Activated naive CD8-positive, alpha-beta T cell treated with anti-CD3 and anti-CD28 coated beads, Interleukin-2, amount 50 U/mL, for 24 hours (primary cell): ENCODE measurements around the gene HDGFL3.
A peak's percentile ranks its signal among the peaks of the same experiment; 100 is the strongest.

ENCODE experiments used
- ATAC-seq: fragments of 150-1000 bp; cut with Tn5 transposase; one replicate; pipeline ENCODE4 v1.10.0; 2021
- DNase-seq: peaks from one replicate; pipeline ENCODE4 v3.0.0; 2021
- H3K27ac Mint-ChIP-seq: one replicate; pipeline ENCODE4 v1.8.0; 2021; ENCODE audit warnings: mild to moderate bottlenecking, mixed read lengths
- H3K27me3 Mint-ChIP-seq: one replicate; pipeline ENCODE4 v1.8.0; 2021; ENCODE audit warnings: mixed read lengths
- H3K36me3 Mint-ChIP-seq: one replicate; pipeline ENCODE4 v1.8.0; 2021; ENCODE audit warnings: low read depth, mixed read lengths
- H3K4me1 Mint-ChIP-seq: one replicate; pipeline ENCODE4 v1.8.0; 2021; ENCODE audit warnings: mixed read lengths
- H3K4me3 Mint-ChIP-seq: one replicate; pipeline ENCODE4 v1.8.0; 2021; ENCODE audit warnings: mild to moderate bottlenecking, moderate library complexity, mixed read lengths
- H3K9me3 Mint-ChIP-seq: one replicate; pipeline ENCODE4 v1.8.0; 2021; ENCODE audit warnings: mixed read lengths

The HDGFL3 gene

DNA sequence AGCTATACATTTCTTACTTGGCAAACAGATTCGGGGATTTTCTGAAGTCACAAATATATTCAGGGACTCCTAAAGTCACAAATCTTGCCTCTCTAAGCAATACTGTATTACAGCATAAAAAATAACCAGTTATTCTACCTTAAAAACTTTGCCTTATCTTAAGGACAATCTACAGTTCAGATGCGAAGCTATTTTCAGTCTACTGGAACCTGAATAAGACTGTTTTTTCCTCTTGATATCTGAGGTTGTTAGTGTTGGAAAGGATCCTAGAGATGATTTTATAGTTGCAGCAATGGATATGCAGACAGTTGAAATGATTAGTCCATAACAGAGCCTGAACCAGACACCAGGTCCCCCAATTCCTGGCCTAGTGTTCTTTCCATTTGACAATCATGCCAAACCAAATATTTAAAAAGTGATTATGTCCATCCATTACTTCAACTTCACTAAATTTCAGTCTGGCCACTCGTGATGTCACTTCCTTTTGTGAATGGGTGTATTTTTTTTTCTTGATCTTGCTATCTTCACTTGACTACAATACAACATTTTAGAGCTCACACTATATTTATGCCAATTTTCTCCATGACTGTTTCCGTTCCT lies 1.8 kb downstream of the HDGFL3 start:
- peak overlapping the region; percentile 85 for H3K4me3 Mint-ChIP-seq
- DNase-seq (no peak), ATAC-seq (no peak)
- H3K4me1 Mint-ChIP-seq, result peaks cover 10% of the 10 kb centered on the region
- no peaks in the 10 kb centered on the region for H3K9me3 Mint-ChIP-seq
- H3K27me3 Mint-ChIP-seq, result peaks cover 25% of the 10 kb centered on the region
- no peak overlapping the region for H3K27ac Mint-ChIP-seq
- H3K36me3 Mint-ChIP-seq, result peaks cover 5% of the 10 kb centered on the region

DNA sequence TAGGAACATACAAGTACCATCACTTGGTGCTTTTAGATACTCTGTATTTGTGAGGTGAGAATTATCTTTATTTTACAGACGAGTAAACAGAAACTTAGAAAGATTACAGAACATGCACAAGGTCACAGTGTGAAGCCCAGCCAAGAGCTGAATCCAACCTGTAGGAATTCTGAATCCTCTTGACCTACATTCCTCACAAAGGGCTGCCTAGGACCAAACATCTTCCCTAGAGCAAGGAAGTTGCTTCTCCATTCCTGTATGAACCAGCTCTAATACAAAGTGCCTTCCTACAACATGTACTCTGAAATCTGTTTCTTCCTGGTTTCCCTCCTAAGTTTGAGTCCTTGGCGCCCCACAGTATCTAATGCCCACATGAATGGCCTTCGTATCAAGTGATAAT lies 2.9 kb downstream of the HDGFL3 start:
- Mint-ChIP-seq H3K4me1 (peaks cover 20% of the 10 kb centered on the region), H3K4me3 (no peak overlapping the region)
- ATAC-seq, result no peak

DNA sequence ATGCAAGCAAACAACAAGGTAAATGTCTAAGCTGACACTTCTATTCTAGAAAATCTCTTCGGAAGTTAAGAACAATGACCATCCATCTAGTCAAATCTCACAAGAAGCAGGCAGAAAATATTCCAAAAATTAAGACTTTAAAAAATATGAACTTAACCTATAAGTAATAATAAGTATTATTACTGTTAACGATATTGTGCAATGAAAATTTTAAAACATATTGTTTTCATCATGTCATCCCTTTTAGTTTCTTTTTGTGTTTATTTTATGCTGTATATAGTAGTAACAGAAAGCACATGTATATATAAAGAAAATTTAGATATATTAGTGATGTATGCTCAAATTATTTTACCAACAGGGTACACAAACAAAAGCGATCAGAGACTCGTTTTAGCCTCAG lies 4.1 kb downstream of the HDGFL3 start:
- peaks cover 32% of the 10 kb centered on the region for H3K4me1 Mint-ChIP-seq
- H3K27ac Mint-ChIP-seq, result no peak overlapping the region
- no peak overlapping the region for H3K4me3 Mint-ChIP-seq
- ATAC-seq (no peak), DNase-seq (no peak)
- H3K27me3 Mint-ChIP-seq, result peaks cover 25% of the 10 kb centered on the region
- peaks cover 5% of the 10 kb centered on the region for H3K36me3 Mint-ChIP-seq
- H3K9me3 Mint-ChIP-seq, result no peaks in the 10 kb centered on the region

More for the DNA sequence above, 2.9 kb downstream of the HDGFL3 start:
- H3K27ac Mint-ChIP-seq, result no peak overlapping the region
- H3K27me3 Mint-ChIP-seq, result peaks cover 25% of the 10 kb centered on the region
- DNase-seq, result no peak
- peaks cover 5% of the 10 kb centered on the region for H3K36me3 Mint-ChIP-seq
- H3K9me3 Mint-ChIP-seq, result no peaks in the 10 kb centered on the region

DNA sequence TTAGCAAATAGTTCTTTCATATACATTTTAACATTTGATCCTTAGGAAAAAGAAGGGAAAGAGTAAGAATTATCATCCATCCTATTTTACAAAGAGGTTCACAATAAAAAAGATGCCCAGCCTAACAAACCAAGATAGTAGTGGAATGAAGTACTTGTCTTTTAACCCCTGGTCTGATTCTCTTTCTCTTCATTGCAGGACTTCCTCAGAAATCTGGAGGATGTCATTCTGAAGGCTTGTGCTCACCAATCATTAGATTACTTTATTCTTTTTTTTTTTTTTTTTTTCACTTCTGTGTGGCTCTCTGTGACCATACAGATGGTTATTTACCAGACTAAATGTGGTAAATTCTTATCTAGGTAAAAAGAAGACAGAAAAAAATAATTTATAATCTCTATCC lies 7.0 kb downstream of the HDGFL3 start:
- DNase-seq (no peak), ATAC-seq (no peak)
- Mint-ChIP-seq H3K36me3 (no peaks in the 10 kb centered on the region), H3K27ac (peak overlapping the region; percentile 76), H3K27me3 (peaks cover 27% of the 10 kb centered on the region), H3K4me1 (peaks cover 26% of the 10 kb centered on the region), H3K4me3 (no peak overlapping the region), H3K9me3 (no peaks in the 10 kb centered on the region)

DNA sequence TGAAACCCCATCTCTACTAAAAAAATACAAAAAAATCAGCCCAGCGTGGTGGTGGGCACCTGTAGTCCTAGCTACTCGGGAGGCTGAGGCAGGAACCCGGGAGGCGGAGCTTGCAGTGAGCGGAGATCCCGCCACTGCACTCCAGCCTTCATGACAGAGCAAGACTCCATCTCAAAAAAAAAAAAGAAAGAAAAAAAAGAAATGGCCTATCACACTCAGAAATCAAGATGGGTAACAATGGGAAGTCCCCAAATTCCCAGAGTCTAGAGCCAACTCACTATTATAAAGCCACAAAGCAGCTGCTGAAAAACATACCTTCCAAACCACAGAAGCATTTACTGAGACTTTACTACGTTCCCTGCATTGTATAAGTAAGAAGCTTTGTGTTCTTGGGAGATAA lies 7.5 kb downstream of the HDGFL3 start:
- Mint-ChIP-seq H3K9me3 (no peaks in the 10 kb centered on the region), H3K4me3 (peak overlapping the region; percentile 13), H3K36me3 (no peaks in the 10 kb centered on the region), H3K4me1 (peaks cover 26% of the 10 kb centered on the region), H3K27ac (peak overlapping the region; percentile 76), H3K27me3 (peaks cover 27% of the 10 kb centered on the region)
- DNase-seq (peak; percentile 10), ATAC-seq (peak; percentile 60)

DNA sequence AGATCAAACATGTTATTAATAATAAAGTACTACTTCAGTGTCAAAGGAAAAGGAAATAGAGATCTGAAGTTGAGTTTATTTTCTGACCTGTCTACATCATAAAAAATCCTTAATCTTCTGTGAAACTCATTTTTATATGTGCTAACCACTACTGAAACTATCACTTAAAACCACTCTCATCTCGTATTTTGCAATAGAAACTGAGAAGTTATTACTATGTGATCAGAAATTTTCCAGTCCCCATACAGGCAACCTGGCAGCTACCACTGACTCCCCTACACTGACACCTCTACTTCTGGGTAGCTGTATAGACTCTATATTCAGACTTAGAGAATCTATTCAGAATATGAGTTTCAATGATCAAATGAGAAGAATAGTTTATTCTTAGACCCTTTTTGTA lies 8.3 kb downstream of the HDGFL3 start:
- peak; percentile 96 for ATAC-seq
- Mint-ChIP-seq H3K4me1 (peaks cover 26% of the 10 kb centered on the region), H3K27me3 (peaks cover 22% of the 10 kb centered on the region), H3K36me3 (no peaks in the 10 kb centered on the region), H3K9me3 (no peaks in the 10 kb centered on the region), H3K27ac (peak overlapping the region; percentile 76), H3K4me3 (no peak overlapping the region)
- DNase-seq, result no peak

DNA sequence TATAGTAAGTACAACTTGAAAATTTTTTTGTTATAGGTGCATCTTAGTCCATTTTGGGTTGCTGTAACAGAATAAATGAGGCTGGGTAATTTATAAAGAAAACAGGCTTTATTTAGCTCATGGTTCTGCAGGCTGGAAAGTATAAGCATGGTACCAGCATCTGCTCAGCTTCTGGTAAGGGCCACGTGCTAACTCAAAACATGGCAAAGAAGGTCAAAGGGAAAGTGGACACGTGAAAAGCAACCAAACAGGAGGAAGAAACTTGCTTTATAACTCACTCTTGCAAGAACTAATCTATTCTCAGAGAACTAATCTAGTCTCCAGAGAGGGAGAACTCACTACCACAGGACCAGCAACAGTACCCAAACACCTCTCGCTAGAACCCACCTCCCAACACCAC lies 9.1 kb downstream of the HDGFL3 start:
- peaks cover 24% of the 10 kb centered on the region for H3K27me3 Mint-ChIP-seq
- H3K36me3 Mint-ChIP-seq, result no peaks in the 10 kb centered on the region
- H3K4me3 Mint-ChIP-seq, result no peak overlapping the region
- no peak overlapping the region for H3K27ac Mint-ChIP-seq
- DNase-seq, result no peak
- peaks cover 26% of the 10 kb centered on the region for H3K4me1 Mint-ChIP-seq
- ATAC-seq, result no peak
- no peaks in the 10 kb centered on the region for H3K9me3 Mint-ChIP-seq

DNA sequence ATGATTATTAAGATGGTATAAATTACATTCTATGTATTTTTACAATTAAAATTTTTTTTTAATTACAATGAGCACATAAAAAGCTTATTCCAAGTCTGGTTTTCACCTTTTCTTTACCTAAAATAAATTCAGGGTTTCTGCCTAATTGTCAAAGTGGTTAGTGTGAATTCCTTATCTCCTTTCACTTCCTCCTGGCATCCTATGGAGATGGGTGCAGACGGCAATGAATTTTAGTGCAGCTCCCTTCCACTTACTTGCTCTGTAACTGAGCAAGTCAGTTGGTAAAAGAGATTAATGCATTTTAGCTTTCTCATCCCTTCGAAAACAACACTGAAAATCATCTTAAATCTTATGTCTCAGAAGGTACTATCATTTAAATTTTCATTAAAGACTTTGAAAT lies 13.1 kb downstream of the HDGFL3 start:
- H3K4me1 Mint-ChIP-seq, result peaks cover 15% of the 10 kb centered on the region
- peaks cover 21% of the 10 kb centered on the region for H3K27me3 Mint-ChIP-seq
- DNase-seq, result no peak
- no peak overlapping the region for H3K4me3 Mint-ChIP-seq
- no peaks in the 10 kb centered on the region for H3K9me3 Mint-ChIP-seq
- no peaks in the 10 kb centered on the region for H3K36me3 Mint-ChIP-seq
- no peak overlapping the region for H3K27ac Mint-ChIP-seq
- ATAC-seq, result no peak

DNA sequence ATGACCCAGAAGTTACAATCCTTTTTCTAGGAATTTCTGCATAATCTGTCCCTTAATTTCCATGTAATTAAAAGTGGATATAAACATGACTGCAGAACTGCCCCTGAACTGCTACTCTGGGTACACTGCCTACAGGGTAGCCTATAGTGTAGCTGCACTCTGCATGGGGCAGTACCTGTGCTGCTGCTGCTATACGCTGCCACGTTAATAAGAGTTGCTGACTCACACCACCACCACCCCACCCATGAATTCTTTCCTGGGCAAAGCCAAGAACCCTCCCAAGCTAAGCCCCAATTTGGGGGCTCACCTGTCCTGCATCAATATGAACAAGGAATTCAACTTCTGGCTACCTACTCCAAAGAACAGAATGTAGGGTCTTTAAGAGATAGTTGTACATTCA lies 13.9 kb downstream of the HDGFL3 start:
- Mint-ChIP-seq H3K4me3 (no peak overlapping the region), H3K27ac (no peak overlapping the region), H3K36me3 (no peaks in the 10 kb centered on the region), H3K9me3 (no peaks in the 10 kb centered on the region), H3K27me3 (peaks cover 21% of the 10 kb centered on the region), H3K4me1 (peaks cover 7% of the 10 kb centered on the region)
- no peak for DNase-seq
- no peak for ATAC-seq

DNA sequence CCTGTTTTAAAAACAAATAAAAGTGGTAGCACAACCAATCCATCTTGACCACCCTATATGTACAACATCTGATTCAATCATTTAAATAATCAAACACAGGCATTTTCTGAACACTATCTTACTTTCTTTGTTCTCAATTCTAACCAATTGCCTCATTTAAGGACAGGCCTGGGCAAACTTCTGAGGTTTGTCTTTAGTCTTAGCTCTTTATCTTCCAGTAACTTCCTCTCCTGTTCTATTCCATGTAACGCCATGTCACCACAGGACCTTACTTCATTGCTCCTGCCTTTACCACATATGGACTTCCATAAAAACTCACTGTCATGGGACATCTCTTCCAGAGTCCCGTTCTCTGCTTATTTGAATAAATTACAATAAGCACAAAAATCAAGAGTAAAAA lies 14.9 kb downstream of the HDGFL3 start:
- H3K36me3 Mint-ChIP-seq, result no peaks in the 10 kb centered on the region
- ATAC-seq (no peak), DNase-seq (no peak)
- H3K4me1 Mint-ChIP-seq, result no peaks in the 10 kb centered on the region
- H3K4me3 Mint-ChIP-seq, result no peak overlapping the region
- H3K9me3 Mint-ChIP-seq, result no peaks in the 10 kb centered on the region
- H3K27me3 Mint-ChIP-seq, result peaks cover 21% of the 10 kb centered on the region
- H3K27ac Mint-ChIP-seq, result no peak overlapping the region

DNA sequence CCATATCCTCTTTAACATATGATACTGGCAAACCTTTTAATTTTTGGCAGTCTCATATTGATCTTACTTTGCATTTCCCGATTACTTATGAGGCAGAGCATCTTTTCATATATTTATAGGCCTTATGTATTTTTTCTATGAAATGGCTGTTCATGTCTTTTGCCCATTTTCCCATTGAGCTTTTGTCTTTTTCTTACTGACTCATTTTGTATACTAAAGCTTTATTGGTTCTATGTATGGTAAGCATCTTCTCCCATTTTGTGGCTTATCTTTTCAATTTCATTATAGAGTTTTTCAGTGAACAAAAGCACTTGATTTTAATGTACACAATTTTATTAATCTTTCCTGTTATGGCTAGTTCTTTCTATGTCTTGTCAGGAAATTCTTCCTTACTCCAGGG lies 17.2 kb downstream of the HDGFL3 start:
- Mint-ChIP-seq H3K27ac (no peak overlapping the region), H3K9me3 (no peaks in the 10 kb centered on the region), H3K36me3 (no peaks in the 10 kb centered on the region), H3K4me3 (no peak overlapping the region), H3K4me1 (no peaks in the 10 kb centered on the region), H3K27me3 (peaks cover 8% of the 10 kb centered on the region)
- DNase-seq, result no peak
- ATAC-seq, result no peak

DNA sequence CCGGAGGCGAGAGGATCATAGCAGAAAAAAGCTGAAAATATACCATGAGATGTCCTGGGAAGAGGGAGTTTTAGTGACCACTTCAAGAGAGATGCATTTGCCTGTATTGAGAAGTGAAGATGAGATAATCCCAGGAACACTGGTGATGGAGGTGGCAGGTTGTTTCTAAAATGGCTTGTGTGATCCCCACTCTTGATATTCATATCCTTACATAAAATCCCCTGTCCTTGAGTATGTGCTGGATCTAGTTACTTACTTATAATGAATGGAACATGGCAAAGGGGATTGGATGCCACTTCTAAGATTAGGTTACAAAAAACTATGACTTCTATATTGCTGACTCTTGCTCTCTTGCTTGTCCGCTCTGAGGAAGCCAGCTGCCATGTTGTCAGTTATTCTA lies 22.1 kb downstream of the HDGFL3 start:
- Mint-ChIP-seq H3K27me3 (no peaks in the 10 kb centered on the region), H3K9me3 (no peaks in the 10 kb centered on the region), H3K27ac (no peak overlapping the region), H3K4me3 (no peak overlapping the region), H3K36me3 (no peaks in the 10 kb centered on the region), H3K4me1 (no peaks in the 10 kb centered on the region)
- no peak for ATAC-seq
- DNase-seq, result no peak

DNA sequence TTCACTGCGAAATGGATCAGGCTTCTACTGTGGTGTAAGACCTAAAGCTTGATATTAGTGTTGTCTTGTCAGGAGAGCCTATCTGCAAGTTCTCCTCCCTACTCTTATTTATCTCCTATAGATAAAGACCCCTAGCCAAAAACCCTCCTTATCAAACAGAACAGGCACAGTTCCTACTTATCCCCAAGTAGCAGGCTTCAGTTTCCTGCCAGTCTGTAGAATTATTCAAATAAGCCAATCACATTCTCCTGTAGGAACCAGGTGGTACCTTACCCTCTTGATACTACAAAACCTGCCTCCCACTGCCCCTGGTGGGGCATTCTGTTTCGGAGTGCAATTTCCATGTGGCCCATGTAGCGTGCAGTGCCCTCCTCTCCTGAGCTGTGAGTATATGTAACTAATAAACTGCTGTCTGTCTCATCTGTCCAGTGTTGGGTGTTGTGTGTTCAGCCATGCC lies 28.7 kb downstream of the HDGFL3 start:
- H3K27me3 Mint-ChIP-seq, result no peaks in the 10 kb centered on the region
- H3K27ac Mint-ChIP-seq, result no peak overlapping the region
- ATAC-seq, result no peak
- no peak overlapping the region for H3K4me3 Mint-ChIP-seq
- H3K9me3 Mint-ChIP-seq, result no peaks in the 10 kb centered on the region
- H3K4me1 Mint-ChIP-seq, result no peaks in the 10 kb centered on the region
- H3K36me3 Mint-ChIP-seq, result no peaks in the 10 kb centered on the region
- DNase-seq, result no peak

DNA sequence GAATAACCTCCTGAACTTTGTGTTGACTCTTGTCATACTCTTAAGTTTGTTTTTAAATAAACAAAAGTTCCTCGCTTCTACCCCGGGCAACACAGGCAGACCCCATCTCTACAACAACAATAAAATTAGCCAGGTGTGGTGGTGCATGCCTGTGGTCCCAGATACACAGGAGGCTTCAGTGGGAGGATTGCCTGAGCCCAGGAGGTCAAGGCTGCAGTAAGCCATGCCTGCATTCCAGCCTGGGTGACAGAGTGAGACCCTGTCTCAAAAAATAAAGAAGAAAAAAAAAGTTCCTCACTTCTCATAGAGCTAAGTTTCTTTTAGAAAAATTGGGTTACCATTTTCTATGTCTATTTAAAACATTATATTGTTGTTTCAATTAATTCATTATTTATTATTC lies 29.2 kb downstream of the HDGFL3 start:
- no peaks in the 10 kb centered on the region for H3K36me3 Mint-ChIP-seq
- DNase-seq (no peak), ATAC-seq (no peak)

DNA sequence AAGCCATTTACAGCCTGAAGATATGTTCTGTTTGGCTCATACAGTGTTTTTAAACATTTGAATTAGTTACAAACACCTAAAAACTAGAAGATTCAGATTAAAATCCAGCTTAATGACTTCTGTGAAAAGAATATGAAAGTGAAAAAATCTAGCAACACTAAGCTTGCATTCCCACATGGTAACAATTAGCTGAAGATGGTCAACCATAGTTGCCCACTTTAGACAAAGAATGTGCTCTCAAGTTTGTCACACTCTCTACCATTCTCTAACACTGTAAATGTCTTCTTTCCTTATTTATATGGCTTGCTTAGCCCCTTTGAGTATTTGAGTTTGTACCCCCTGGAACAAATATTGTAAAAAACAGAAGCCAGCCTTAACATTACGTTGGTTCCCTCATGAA lies 32.7 kb downstream of the HDGFL3 start:
- no peak overlapping the region for H3K27ac Mint-ChIP-seq
- H3K4me3 Mint-ChIP-seq, result no peak overlapping the region

More for the DNA sequence above, 29.2 kb downstream of the HDGFL3 start:
- H3K9me3 Mint-ChIP-seq, result no peaks in the 10 kb centered on the region
- H3K4me3 Mint-ChIP-seq, result no peak overlapping the region
- no peaks in the 10 kb centered on the region for H3K27me3 Mint-ChIP-seq
- no peaks in the 10 kb centered on the region for H3K4me1 Mint-ChIP-seq
- no peak overlapping the region for H3K27ac Mint-ChIP-seq

More for the DNA sequence above, 32.7 kb downstream of the HDGFL3 start:
- DNase-seq (no peak), ATAC-seq (no peak)
- no peaks in the 10 kb centered on the region for H3K36me3 Mint-ChIP-seq
- no peaks in the 10 kb centered on the region for H3K4me1 Mint-ChIP-seq
- H3K27me3 Mint-ChIP-seq, result no peaks in the 10 kb centered on the region
- no peaks in the 10 kb centered on the region for H3K9me3 Mint-ChIP-seq
